Smooth muscle cell of the brain vasculature (primary cell): ENCODE results near the gene RNF168.
"Not testable (repeated sequence)": the region's sequence is repeated elsewhere in the genome, so short reads cannot be mapped to it uniquely, and the experiment has no call there.

Experiments used
- DNase-seq: peaks from one replicate; pipeline ENCODE4 v3.0.0-alpha.2; 2012; ENCODE audit warnings: low read depth, low spot score

RNF168 gene

GRCh38 chr3:196517162-196517800, 13.7 kb upstream of the RNF168 start:
- DNase-seq: no peak

DNA sequence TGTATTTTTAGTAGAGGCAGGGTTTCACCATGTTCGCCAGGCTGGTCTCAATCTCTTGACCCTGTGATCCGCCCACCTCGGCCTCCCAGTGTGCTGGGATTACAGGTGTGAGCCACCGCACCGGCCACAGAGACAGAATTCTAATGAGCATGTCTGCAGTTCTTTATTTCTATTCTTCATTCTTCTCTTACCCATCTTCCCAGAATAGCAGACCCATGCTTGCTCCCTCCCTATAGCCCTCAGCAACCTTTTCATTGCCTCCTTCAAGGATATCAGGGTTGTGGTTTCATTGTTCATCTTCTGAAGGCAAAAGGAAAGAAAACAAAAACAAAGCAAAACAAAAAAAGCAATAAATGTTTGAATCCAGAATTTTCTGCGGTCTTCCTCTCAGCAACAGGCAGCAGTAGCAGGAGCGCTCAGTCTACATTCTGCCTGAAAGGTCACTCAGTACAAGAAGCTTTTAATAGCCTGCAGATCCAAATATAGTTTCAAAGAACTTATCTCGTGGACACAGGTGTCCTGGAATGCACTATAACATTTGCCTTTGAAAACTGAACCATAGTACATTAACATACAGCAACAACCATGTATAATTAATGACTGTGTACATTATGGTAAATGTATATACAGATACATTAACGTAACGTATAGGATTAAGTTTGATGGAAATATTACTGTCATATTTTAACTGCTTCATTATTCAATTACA, 11.5 kb upstream of the RNF168 start, which contains the start of gene SMCO1:
Gene SMCO1, minus strand, starts transcription at position 434 of the 709 bp plus-strand sequence. Its CDS starts 137 bp downstream, at position 297.
- DNase-seq: no peak

GRCh38 chr3:196514350-196514716, 10.8 kb upstream of the RNF168 start:
- no peak for DNase-seq

DNA sequence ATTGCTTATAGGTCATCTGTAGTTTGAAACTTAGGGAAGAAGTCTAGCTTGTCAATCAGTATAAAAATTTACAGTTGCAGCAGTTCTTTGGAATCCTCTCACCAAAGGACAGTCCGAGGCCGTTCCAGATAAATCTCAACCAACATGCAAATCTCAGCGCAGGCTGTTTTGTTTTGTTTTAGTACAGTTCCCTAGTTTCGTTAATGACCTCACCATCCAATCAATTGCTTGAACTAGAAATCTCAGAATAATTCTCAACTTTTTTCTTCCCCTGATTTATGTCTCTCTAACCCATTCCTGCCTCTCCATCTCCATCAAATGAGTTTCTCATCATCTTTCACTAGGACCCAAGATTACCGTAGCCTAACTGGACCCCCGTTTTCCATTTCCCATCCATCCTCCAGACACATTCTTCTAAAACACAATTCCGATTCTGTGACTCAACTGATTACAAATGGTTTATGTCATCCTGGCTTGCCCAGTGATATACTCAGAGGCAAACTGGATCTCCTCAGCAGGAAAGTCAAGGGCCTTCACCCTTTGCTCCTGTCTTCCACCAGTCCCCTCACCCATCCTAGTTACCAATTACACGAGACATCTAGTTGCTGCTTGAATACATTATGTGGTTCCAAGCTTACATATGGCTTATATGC, 10.3 kb upstream of the RNF168 start:
- no peak for DNase-seq

- DNase-seq: not testable (repeated sequence)
These were observed 8.3 kb upstream of the RNF168 start for GRCh38 chr3:196511646-196512425.

- not testable (repeated sequence) for DNase-seq
These were observed 7.5 kb upstream of the RNF168 start for GRCh38 chr3:196511108-196511507.

DNA sequence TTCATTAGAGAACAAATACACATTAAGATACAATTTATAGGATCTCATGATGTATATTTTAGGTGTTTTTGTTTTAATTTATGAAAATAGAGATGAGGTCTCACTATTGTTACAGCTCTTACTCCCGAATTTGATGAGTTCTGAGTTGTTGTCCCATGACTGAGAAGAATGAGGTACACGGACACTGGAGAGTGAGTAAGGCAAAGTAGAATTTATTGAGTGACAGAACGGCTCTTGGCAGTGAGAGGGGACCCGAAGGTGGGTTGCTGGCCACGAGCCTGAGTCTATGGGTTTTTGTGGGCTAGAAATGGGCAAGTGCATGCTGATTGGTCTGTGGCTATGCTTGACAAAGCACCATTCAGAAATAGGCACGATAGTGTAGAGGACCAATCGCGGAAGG, 3.1 kb upstream of the RNF168 start:
- no peak for DNase-seq

- no peak for DNase-seq
These were observed 988 bp upstream of the RNF168 start for GRCh38 chr3:196504556-196504955.

DNA sequence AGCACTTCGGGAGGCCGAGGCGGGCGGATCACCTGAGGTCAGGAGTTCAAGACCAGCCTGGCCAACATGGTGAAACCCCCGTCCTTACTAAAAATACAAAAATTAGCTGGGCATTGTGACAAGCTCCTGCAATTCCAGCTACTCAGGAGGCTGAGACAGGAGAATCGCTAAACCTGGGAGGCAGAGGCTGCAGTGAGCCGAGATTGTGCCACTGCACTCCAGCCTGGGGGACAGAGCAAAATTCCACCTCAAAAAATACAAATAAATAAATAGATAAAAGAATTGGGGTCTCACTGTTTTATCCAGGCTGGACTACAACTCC, 470 bp upstream of the RNF168 start:
- not testable (repeated sequence) for DNase-seq

DNA sequence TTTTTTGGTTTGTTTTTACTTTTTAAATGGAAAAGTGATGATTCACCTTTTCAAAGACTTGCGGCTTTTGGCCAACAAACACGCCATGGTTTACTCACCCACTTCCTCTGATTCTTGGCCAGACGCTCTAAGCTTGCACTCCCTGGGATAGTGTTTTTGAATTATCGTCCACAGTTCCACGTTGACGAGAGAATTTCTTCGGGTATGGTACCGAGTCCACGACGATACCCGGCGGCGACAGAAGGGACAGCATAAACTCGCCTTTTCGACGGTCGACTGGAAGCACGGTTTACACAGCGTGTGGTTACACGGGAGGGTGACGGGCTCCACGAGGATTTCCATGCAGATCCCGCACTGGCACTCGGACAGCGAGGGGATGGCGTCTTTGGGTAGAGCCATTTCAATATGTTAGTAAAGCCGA, 783 bp downstream of the RNF168 start:
- DNase-seq: peak; percentile 32

- no peak for DNase-seq
These were observed 2.1 kb downstream of the RNF168 start for GRCh38 chr3:196501316-196502044.

DNA sequence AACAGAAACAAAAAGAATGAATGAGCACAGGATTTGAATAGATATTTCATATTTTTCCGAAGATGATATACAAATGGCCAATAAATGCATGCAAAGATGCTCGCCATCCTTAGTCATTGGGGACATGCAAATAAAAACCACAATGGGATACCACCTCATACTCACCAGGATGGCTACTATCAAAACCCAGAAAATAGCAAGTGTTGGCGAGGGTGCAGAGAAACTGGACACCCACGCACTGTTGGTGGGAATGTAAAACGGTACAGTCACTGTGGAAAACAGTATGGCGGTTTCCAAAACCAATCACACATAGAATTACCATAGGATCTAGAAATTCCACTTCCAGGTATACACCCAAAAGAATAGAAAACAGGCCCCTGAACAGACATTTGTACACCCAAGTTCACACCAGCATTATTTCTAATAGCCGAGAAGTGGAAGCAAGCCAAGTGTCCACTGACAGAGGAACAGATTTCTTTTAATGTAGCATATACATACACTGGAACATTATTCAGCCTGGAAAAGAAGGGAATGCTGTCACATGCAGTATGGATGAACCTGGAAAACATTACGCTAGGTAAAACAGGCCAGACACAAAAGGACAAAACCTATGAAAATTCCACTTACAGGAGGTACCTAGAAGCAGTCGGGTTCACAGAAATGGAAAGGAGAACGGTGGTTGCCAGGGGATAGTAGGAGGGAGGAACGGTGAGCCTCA, 3.6 kb downstream of the RNF168 start:
- DNase-seq: no peak

DNA sequence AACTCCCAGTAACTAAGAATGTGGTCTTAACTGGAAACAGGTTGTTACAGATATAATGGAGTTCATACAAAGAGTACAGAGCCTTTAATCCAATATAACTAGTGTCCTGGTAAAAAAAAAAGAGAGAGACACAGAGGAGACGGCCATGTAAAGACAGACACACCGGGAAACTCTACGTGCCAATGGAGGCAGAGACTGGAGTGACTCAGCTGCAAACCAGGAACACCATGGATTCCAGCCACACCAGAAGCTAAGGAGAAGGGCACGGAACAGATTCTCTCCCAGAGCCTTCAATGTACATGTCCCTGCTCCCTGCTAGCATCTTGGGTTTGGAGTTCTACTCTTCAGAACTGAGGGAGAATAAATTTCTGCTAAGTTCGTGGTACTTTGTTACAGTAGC, 4.5 kb downstream of the RNF168 start:
- no peak for DNase-seq

DNA sequence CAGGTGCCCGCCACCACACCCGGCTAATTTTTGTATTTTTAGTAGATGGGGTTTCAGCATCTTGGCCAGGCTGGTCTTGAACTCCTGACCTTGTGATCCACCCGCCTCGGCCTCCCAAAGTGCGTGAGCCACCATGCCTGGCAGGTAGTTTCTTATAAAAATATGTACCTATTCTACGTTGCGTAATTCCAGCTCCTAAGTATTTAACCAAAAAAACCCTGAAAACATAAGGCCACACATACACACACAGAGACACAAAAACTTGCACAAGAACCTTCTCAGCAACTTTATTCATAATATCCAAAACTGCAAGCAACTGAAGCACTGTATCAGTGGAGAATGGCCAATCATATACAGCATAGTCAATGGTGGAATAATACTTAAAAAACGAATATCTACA, 5.3 kb downstream of the RNF168 start:
- DNase-seq: no peak

DNA sequence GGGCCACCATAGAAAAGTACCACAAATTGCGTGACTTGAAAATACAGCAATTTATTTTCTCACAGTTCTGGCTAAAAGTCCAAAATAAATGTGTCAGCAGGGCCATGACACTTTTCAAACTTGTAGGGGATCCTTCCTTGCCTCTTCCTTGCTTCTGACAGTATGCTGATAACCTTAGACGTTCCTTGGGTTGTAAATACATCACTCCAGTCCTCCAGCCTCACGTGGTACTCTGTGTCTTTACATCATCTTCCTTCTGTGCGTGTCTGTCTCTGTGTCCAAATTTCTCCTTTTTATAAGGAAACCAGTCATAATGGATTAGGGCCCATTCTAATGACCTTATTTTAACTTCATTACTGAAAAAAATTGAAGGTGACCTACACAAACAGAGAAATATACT, 7.4 kb downstream of the RNF168 start:
- DNase-seq: no peak

- DNase-seq: no peak
These were observed 10.3 kb downstream of the RNF168 start for GRCh38 chr3:196493292-196493691.

DNA sequence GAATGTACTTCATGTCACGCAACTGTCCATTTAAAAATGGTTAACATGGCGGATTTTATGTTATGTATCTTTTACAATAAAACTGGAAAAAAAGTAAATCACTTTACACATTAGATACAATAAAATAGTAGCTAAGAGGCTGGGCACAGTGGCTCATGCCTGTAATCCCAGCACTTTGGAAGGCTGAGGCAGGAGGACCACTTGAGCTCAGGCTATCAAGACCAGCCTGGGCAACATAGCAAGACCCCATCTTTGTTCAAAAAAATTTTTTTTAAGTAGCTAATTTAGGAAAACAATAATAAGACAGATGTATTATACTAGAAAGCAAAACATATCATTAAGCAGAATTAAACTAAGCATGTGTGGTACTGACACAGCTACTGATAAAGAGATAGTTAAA, 11.5 kb downstream of the RNF168 start:
- DNase-seq: no peak

DNA sequence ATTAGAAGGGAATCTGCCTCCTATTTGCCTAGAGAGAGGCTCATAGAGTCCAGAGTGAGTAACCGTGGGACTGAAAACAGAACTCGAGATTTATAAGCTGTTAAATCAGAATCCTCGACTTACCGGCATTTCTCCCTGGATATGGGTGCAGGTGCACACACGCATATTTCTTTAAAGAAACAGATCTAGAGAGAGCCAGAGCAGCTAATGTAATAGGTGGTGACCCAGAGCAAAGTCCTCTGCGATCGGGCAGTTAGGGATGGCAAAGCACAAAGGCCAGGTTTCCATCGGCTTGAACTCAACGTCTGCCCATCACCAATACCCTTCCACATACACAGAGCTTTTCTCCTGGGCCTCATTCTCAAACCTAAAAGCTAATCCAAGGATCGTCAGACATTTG, 13.8 kb downstream of the RNF168 start:
- no peak for DNase-seq

DNA sequence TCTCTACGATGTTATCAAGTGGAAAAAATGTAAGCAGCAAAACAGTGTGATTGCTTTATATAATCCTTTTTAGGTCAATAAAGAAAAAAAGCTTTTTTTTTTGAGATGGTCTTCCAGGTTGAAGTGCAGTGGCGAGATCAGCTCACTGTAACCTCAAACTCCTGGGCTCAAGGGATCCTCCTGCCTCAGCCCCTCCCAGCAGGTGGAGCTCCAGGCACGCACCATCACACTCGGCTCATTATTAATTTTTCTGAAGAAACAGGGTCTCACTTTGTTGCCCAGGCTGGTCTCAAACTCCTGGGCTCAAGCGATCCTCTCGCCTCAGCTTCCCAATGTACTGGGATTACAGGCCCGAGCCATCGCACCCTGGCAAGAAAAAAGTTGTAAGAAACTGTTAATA, 17.3 kb downstream of the RNF168 start:
- DNase-seq: no peak

DNA sequence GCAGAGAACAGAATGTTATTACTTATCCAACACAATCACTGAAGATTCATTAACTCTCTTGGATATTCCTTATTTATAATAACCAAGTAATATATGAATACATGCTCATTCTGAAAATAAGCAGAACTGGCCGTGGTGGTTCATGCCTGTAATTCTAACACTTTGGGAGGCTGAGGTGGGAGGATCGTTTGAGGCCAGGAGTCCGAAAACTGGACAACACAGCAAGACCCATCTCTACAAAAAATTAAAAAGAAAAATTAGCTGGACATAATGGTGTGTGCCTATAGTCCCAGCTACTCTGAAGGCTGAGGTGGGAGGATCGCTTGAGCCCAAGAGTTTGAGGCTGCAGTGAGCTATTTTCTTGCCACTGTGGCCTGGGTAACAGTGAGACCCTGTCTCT, 25.9 kb downstream of the RNF168 start:
- DNase-seq: no peak

GRCh38 chr3:196472286-196472685, 31.3 kb downstream of the RNF168 start:
- no peak for DNase-seq
